ENCODE measurements around the gene LHFPL2.

Gene LHFPL2

GRCh38 chr5:78640662-78641474, 7.7 kb downstream of the LHFPL2 start:
- no peak for DNase-seq (ENCODE audit: low read depth, low spot score)

- DNase-seq (ENCODE audit: low read depth, low spot score) = no peak
Measured at GRCh38 chr5:78639791-78640190, 8.8 kb downstream of the LHFPL2 start.

GRCh38 chr5:78638973-78639669, 9.5 kb downstream of the LHFPL2 start:
- no peak for DNase-seq (ENCODE audit: low read depth, low spot score)

DNA sequence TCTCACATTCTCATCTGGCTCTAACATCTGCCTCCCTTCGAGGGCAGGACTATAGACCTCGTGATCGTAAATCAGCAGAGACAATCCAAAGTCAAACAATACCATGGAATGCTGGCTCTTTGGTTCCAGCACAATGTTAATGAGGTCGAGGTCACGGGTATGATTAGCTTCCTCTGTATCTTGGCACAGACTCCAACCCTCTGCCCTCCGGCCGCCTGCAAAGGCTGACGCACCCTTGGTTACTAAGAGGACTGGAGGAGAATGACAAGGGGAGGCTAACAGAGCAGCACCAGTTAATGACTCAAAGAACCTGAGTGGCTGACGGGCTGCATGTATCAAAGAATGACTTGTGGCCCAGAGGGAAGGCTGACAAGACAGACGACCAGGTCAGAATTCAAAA, 10.1 kb downstream of the LHFPL2 start:
- DNase-seq (ENCODE audit: low read depth, low spot score) = peak; percentile 94

GRCh38 chr5:78637468-78637867, 11.1 kb downstream of the LHFPL2 start:
- no peak for DNase-seq (ENCODE audit: low read depth, low spot score)

DNA sequence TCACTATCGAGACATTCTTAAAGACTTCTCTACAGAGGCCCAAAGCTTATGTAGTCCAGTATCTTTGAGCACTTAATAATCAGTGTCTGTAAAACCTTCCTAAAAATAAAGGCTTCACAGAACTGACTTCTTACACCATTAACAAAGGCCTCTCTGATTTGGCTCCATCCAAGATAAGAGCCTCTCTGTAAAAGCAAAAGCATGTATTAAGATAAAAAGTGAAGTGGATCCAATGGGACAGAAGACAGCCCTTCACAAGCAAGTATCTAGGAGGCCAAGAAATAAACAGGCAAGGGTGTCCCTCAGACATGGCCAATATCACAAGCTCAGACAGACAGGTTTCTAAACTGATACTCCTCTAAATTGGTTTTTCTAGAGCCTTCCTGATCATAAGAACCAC, 11.9 kb downstream of the LHFPL2 start:
- DNase-seq (ENCODE audit: low read depth, low spot score) = no peak

DNA sequence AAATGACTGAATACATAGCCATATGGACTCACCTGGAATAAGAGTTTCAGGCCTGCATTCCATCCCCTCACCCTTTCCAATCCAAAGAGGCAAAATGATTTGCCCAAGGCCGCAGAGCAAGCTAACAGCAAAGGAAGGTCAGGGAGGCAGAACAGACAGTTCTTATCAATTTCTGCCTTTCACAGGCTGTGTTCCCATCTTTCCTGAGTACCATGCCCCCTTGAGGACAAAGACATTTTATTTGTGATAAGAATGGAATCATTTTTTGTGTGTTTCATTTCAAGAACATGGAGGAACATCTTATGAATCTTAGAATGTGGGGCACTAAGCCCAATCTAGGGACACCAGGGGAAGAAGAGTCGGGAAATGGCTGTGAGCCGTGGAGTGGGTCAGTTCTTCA, 13.9 kb downstream of the LHFPL2 start:
- DNase-seq (ENCODE audit: low read depth, low spot score) = no peak

DNA sequence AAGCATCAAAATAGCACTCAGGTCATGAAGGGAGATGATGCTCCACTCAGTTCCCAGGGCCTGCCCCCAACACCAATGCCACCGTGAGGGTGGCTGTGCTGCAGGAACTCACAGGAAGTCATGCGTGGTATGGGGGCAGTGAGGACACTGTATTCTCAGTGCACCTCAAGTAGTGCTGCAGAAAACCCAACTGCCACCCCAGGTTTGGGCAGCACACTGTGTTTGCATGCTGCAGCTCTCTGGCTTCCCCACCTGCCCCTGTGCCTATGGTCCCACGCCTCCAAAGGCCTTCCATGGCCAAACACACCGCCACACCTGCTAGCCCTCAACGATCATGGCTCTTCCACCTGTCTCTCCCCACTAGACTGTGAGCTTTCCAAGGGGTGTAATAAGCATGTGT, 14.3 kb downstream of the LHFPL2 start:
- no peak for DNase-seq (ENCODE audit: low read depth, low spot score)

DNA sequence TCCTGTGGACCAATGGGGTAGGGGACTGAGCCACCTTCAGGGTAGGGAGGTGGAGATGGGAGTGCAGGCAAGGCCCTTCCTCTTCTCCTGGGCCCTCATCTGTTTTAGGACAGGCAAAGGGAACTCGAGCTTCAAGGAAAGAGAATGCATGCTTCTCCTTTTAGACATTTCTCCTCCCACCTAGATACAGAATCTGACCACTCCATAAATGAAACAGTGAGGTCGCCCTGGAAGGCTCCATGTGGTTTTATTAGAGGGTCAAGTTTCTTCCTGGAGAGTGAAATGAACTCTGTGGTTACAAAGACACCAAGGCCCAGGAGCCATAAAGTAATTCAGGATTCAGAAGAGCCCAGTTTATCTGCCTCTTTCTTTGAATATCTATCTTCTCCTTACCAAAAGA, 14.9 kb downstream of the LHFPL2 start:
- DNase-seq (ENCODE audit: low read depth, low spot score) = no peak

GRCh38 chr5:78632467-78632866, 16.1 kb downstream of the LHFPL2 start:
- DNase-seq (ENCODE audit: low read depth, low spot score) = no peak

GRCh38 chr5:78631931-78632330, 16.6 kb downstream of the LHFPL2 start:
- DNase-seq (ENCODE audit: low read depth, low spot score) = no peak

DNA sequence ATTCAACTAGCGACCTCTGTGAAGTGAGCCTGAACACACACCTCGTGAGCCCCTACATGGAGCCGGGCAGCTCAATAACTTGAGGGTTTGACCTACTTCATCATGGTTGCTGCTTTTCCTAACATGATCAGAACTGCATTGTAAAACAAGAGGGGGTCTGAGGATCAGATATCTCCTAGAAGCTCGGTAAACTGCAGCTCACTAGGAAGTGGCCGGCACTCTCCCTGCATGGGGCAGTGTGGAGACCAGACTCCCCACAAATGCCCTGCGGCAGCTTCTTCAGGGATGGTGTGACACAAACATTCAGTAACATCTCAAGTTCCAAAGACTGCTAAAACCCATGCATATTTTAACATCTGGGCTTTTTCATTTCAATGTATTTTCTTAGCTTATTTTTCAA, 18.5 kb downstream of the LHFPL2 start:
- no peak for DNase-seq (ENCODE audit: low read depth, low spot score)

- DNase-seq (ENCODE audit: low read depth, low spot score) = no peak
Measured at GRCh38 chr5:78629624-78630023, 18.9 kb downstream of the LHFPL2 start.

DNA sequence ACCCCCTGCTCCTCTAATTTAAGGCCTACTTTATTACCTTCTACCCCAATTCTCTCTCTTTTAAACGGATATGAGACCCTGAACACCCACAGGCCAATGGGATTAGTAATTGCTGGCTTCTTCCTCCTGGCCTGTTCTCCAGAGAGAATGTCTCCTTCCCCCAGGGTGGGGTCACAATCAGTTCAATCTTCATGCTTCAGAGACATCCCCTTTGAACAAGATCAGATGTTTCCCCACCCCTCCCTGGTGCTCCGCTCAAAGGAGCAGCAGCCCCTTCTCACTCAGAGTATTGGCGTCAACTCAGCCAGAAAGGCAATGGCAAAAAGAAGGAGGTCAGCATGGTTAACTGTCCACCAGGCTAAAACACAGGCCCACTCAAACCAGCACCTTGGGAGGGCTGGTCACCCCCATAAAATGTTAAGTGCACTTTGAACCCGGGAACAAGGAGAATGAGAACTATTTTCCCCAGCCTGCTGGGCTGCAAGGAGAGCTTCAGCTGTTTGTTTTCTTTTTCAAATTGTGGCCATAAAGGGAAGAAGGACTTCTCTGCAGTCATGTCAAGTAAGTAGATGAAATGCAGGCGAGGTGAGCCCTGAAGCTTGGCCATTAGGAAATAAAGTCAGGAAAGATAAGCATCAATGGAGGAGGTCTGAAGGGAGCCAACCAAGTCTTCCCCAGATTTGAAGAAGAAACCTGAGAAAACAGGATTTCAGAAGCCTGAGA, 20.1 kb downstream of the LHFPL2 start:
- no peak for DNase-seq (ENCODE audit: low read depth, low spot score)

GRCh38 chr5:78627766-78628165, 20.8 kb downstream of the LHFPL2 start:
- peak; percentile 64 for DNase-seq (ENCODE audit: low read depth, low spot score)

- DNase-seq (ENCODE audit: low read depth, low spot score) = peak; percentile 58
Measured at GRCh38 chr5:78627175-78627574, 21.4 kb downstream of the LHFPL2 start.

- DNase-seq (ENCODE audit: low read depth, low spot score) = peak; percentile 65
Measured at GRCh38 chr5:78626009-78626571, 22.5 kb downstream of the LHFPL2 start.

DNA sequence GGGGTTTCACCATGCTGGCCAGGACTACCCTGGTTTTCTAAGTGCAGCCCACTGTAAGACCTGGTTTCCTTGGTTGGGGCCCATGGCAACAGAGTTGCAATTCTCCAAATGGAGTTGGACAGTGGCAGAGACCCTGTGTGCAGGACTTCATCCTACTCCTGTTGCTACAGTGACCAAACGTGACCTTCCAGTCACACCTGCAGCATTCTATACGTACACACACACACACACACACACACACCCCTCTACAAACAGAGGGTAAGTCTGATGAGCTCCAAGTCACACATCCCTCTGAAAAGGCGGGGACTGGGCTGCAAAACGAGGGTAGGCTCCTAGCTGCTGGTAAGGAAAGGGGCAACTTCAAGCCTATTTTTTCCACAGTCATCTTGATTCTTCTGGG, 23.6 kb downstream of the LHFPL2 start:
- DNase-seq (ENCODE audit: low read depth, low spot score) = no peak

GRCh38 chr5:78624011-78624541, 24.5 kb downstream of the LHFPL2 start:
- no peak for DNase-seq (ENCODE audit: low read depth, low spot score)

DNA sequence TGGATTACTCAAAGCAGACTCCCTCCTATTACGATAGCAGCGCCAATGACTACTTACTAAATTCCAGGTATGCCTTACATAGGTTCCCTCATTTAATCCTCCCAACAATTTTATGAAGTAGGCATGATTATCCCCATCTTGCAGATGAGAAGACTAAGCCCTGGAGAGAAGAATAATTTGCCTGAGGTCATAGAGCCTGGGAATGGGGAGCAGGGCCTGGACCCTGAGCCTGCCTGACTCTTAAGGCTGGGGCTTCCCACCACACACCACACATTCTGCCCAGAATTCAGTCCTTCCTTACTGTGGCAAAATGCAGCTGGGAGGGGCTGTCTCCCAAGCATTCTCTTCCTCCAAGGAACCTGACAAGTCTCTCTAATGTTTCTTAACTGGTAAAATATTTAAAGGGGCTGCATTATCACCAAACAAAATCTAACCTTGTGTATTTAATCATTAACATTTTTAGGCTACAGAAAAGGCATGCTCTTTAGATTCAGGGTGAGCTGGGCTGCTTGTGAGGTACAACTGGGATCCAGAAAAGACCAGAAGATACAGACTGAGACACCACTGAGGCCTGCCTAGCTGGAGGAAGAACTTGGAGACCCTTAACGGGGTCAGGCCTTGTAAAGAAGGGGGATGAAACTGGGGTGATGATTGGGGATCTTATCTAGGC, 26.1 kb downstream of the LHFPL2 start:
- DNase-seq (ENCODE audit: low read depth, low spot score) = no peak

GRCh38 chr5:78621291-78621738, 27.3 kb downstream of the LHFPL2 start:
- DNase-seq (ENCODE audit: low read depth, low spot score) = no peak

All from astrocyte of the hippocampus (primary cell).